Keratinocyte (primary cell): ENCODE results near the gene TNNT3. TPM values are rescaled to one million over a fixed set of nuclear protein-coding genes. Genes with fewer than 3 reads are reported as not detected.

Source experiments
- DNase-seq: peaks from one replicate; pipeline ENCODE4 v3.0.0-alpha.2; 2011; ENCODE audit warnings: low read depth, missing footprints, low spot score
- FAIRE-seq: peaks from 2 replicates; lab custom pipeline; 2011; peaks lifted over from hg19 to GRCh38; lab: Jason Lieb, UNC
- H2AFZ ChIP-seq: 2 replicates; pipeline ENCODE4 v1.6.0; 2012; ENCODE audit warnings: low read length, control low read depth, inconsistent platforms; ENCODE audit not compliant: control insufficient read depth
- H3K27ac ChIP-seq: 2 replicates; pipeline ENCODE4 v1.5.1; 2011; ENCODE audit warnings: low read length; ENCODE audit not compliant: control insufficient read depth, insufficient read depth
- H3K27me3 ChIP-seq: 3 replicates; pipeline ENCODE4 v1.6.0; 2011; ENCODE audit warnings: low read length; ENCODE audit not compliant: control insufficient read depth, insufficient read depth; ENCODE audit errors: extremely low read depth
- H3K36me3 ChIP-seq, 2 experiments: 2 replicates in 1 of 2; 3 replicates in 1 of 2; pipeline ENCODE4 v1.5.1; 2011; ENCODE audit warnings: low read length in 2 of 2, mild to moderate bottlenecking in 1 of 2; ENCODE audit not compliant: control insufficient read depth in 2 of 2, insufficient read depth in 2 of 2; ENCODE audit errors: extremely low read depth in 1 of 2
- H3K4me1 ChIP-seq: 3 replicates; pipeline ENCODE4 v1.5.1; 2011; ENCODE audit warnings: low read length; ENCODE audit not compliant: control insufficient read depth, insufficient read depth; ENCODE audit errors: extremely low read depth
- H3K4me2 ChIP-seq: 3 replicates; pipeline ENCODE4 v1.6.0; 2011; ENCODE audit warnings: low read depth, low read length; ENCODE audit not compliant: control insufficient read depth, insufficient read depth; ENCODE audit errors: extremely low read depth
- H3K4me3 ChIP-seq, 3 experiments: fragments of 200-600 bp in 1 of 3; sonication (generic) in 1 of 3; 2 replicates in 2 of 3; 3 replicates in 1 of 3; pipeline ENCODE4 v1.5.1; 2011 to 2016; ENCODE audit warnings: low read length in 3 of 3, mild to moderate bottlenecking in 3 of 3, control low read depth in 2 of 3, inconsistent platforms in 1 of 3, low read depth in 1 of 3, mixed read lengths in 1 of 3, mixed run types in 1 of 3, moderate library complexity in 1 of 3; ENCODE audit not compliant: control insufficient read depth in 2 of 3, insufficient read depth in 2 of 3; ENCODE audit errors: extremely low read depth in 1 of 3
- H3K79me2 ChIP-seq: 2 replicates; pipeline ENCODE4 v1.6.0; 2012; ENCODE audit warnings: low read length; ENCODE audit not compliant: control insufficient read depth, insufficient read depth
- H3K9ac ChIP-seq: 3 replicates; pipeline ENCODE4 v1.6.0; 2011; ENCODE audit warnings: low read length; ENCODE audit not compliant: control insufficient read depth, insufficient read depth; ENCODE audit errors: extremely low read depth
- H3K9me1 ChIP-seq: 3 replicates; pipeline ENCODE4 v1.6.0; 2011; ENCODE audit warnings: low read length; ENCODE audit not compliant: control insufficient read depth, insufficient read depth; ENCODE audit errors: extremely low read depth
- H3K9me3 ChIP-seq: 2 replicates; pipeline ENCODE4 v1.5.1; 2012; ENCODE audit warnings: low read depth, low read length; ENCODE audit not compliant: control insufficient read depth
- H4K20me1 ChIP-seq: 3 replicates; pipeline ENCODE4 v1.6.0; 2011; ENCODE audit warnings: low read length; ENCODE audit not compliant: control insufficient read depth, insufficient read depth; ENCODE audit errors: extremely low read depth
- CTCF ChIP-seq, 3 experiments: IDR thresholded peaks in 1 of 3; conservative IDR thresholded peaks in 1 of 3; optimal IDR thresholded peaks in 1 of 3; 2 replicates in 2 of 3; 3 replicates in 1 of 3; pipeline versions ENCODE3 to v1.5.1; 2011; ENCODE audit warnings: low read length in 3 of 3, mild to moderate bottlenecking in 3 of 3, moderate library complexity in 2 of 3, control low read depth in 1 of 3, inconsistent platforms in 1 of 3; ENCODE audit not compliant: insufficient read depth in 2 of 3; ENCODE audit errors: extremely low read depth in 1 of 3
- EZH2 ChIP-seq: IDR thresholded peaks from one replicate; pipeline ENCODE4 v1.6.1; 2012; ENCODE audit warnings: inconsistent platforms, mild to moderate bottlenecking, low read length, moderate library complexity
- dilution Hi-C: fragments of 300-500 bp; cut with MboI; formaldehyde crosslinking; loops from one replicate; pipeline ENCODE4 v1.7.0; 2020; ENCODE audit warnings: low sequenced_read_pairs; ENCODE audit not compliant: extremely low pct_ligation_motif_present
- polyA plus RNA-seq, 5 experiments: library from polyadenylated mRNA; depleted of rRNA in 3 of 5; stranded (reverse) in 3 of 5; stranded (forward) in 1 of 5; unstranded in 1 of 5; fragments of >200 nt; gene quantifications; 1 replicate in 1 of 5; 2 replicates in 3 of 5; 3 replicates in 1 of 5; pipeline versions ENCODE4 v1.2.1 to v1.2.3, GENCODE V29; 2011 to 2012; ENCODE audit warnings: missing spikeins in 2 of 5, low read depth in 1 of 5, low replicate concordance in 1 of 5

Gene TNNT3
- polyA plus RNA-seq, 1 donor (not counting 4 experiments of a cell fraction or from before 2014, with no cell fraction given): 0.09 TPM

DNA sequence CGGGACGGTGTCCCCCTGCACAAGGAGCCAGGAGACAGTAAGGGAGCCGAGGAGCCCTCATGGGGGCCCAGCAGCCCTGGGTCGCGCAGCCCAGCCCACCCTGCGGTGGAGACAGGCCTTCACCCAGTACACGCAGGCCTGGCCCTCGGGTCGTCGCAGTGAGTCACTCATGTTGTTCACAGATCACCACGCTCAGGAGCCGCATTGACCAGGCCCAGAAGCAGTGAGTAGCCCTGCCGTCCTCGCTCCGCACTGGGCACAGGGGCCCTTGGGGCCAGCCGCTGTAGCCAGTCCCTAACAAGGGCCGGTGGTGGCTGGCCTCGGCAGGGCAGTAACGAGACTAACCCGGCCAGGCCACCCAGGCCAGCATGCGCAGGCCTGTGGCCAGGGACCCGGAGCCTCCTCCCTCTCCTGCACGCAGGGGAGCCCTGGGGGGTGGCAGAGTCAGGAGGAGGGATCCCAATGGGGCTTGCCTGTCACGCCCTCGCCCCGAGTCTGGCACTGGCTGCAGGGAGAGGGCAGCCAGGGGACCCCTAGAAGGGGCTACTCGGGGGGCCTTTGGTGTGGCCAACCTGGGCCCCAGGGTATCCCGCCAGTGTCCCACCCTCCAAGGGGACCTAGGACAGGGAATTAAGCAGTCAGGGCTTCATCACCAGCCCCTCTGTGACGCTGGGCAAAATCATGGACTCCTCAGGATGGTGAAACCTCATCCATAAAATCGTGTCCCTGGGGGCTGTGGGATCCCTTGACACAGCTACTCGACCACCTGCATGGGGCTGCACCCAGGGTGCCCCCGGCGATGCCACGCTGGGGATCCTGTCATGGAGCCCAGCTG is 17.5 kb downstream of the TNNT3 start:
- Histone ChIP-seq H2AFZ (no peak overlapping the region), H3K9me1 (no peaks in the 10 kb centered on the region), H3K9ac (no peak overlapping the region), H3K4me2 (no peak overlapping the region), H4K20me1 (no peaks in the 10 kb centered on the region), H3K79me2 (no peaks in the 10 kb centered on the region), H3K36me3 (no peaks in the 10 kb centered on the region), H3K4me3 (no peak overlapping the region), H3K27ac (no peak overlapping the region), H3K27me3 (no peaks in the 10 kb centered on the region), H3K9me3 (no peaks in the 10 kb centered on the region), H3K4me1 (no peaks in the 10 kb centered on the region)
- dilution Hi-C loops: no loop called here
- DNase-seq (no peak), FAIRE-seq (no peak)
- TF ChIP-seq CTCF (optimal IDR thresholded peaks at IDR 0.05 in 1 of 3, IDR thresholded peaks at IDR 0.05 in 1 of 3, conservative IDR thresholded peaks at IDR 0.05 in 1 of 3; ENCODE audit: extremely low read depth in 1 of 3, insufficient read depth in 2 of 3, low read length in 3 of 3) (no peak), EZH2 (no peak)

DNA sequence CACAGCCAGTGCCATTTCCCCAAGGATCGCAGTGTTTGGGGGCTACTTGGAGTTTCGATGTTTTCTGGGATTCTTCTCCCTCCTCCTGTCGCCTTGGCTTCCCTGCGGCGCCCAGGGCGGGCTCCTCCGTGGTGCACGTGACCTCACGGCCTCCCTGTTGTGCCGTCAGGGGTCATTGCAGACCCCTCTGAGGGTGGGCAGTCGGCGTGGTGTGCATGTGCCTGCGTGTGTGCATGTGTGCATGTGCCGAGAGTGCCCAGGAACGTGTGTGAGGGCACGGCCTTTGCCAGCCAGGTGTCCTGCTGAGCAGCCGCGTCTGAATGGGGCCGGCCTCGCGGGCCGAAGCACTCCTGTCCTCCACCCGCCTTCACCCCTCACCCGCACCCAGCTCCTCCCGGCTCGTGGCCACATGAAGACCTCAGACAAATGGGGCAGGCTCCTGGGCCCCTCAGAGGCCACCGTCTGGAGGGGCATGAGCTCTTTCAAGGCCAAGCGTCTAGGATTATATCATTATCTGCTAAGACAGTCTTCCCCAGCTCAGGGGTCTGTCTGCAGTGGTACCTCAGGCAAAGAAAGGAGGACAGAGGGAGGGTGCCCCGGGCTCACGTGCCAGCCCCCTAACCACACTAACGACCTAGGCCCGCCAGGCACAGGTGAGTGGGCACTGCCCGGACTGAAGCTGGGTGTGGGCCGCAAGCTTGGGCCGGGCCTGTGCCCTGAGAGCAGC is 18.3 kb downstream of the TNNT3 start:
- Histone ChIP-seq H3K27me3 (no peaks in the 10 kb centered on the region), H4K20me1 (no peaks in the 10 kb centered on the region), H3K27ac (no peak overlapping the region), H3K9me3 (no peaks in the 10 kb centered on the region), H2AFZ (no peak overlapping the region), H3K4me3 (no peak overlapping the region), H3K36me3 (no peaks in the 10 kb centered on the region), H3K9me1 (no peaks in the 10 kb centered on the region), H3K4me1 (peaks cover 5% of the 10 kb centered on the region), H3K9ac (no peak overlapping the region), H3K4me2 (no peak overlapping the region), H3K79me2 (no peaks in the 10 kb centered on the region)
- DNase-seq (no peak), FAIRE-seq (no peak)
- TF ChIP-seq CTCF (optimal IDR thresholded peaks at IDR 0.05 in 1 of 3, IDR thresholded peaks at IDR 0.05 in 1 of 3, conservative IDR thresholded peaks at IDR 0.05 in 1 of 3; ENCODE audit: extremely low read depth in 1 of 3, insufficient read depth in 2 of 3, low read length in 3 of 3) (no peak), EZH2 (no peak)
- dilution Hi-C loops: no loop called here
